OCI-LY1 (cell line): Measurements from ENCODE around the gene IFIT1B.
"Not testable (repeated sequence)": the region's sequence is repeated elsewhere in the genome, so short reads cannot be mapped to it uniquely, and the experiment has no call there.

Experiments used
- H2AFZ ChIP-seq: fragments of 200-600 bp; sonication (generic), shearing (Covaris generic); 2 replicates; pipeline ENCODE4 v1.6.0; 2014; ENCODE audit warnings: antibody characterized with exemption, mild to moderate bottlenecking, low read length
- H3F3A ChIP-seq: fragments of 200-600 bp; sonication (generic), shearing (Covaris generic); 2 replicates; pipeline ENCODE4 v1.6.0; 2014; ENCODE audit warnings: mild to moderate bottlenecking, antibody characterized with exemption, low read length, moderate library complexity; ENCODE audit not compliant: insufficient read depth
- H3K27ac ChIP-seq: fragments of 200-600 bp; sonication (generic); 2 replicates; pipeline ENCODE4 v1.5.1; 2014; ENCODE audit warnings: low read length, mixed run types, mild to moderate bottlenecking, low read depth; ENCODE audit not compliant: poor library complexity, severe bottlenecking
- H3K27me3 ChIP-seq: fragments of 200-600 bp; sonication (generic); 2 replicates; pipeline ENCODE4 v1.6.0; 2014; ENCODE audit warnings: antibody characterized with exemption, mild to moderate bottlenecking, low read length, moderate library complexity; ENCODE audit not compliant: insufficient read depth
- H3K36me3 ChIP-seq: fragments of 200-600 bp; sonication (generic); 2 replicates; pipeline ENCODE4 v1.6.1; 2014; ENCODE audit warnings: mild to moderate bottlenecking, antibody characterized with exemption, low read length, moderate library complexity, mixed read lengths; ENCODE audit not compliant: insufficient read depth
- H3K4me1 ChIP-seq: fragments of 200-600 bp; sonication (generic); 2 replicates; pipeline ENCODE4 v1.5.1; 2014; ENCODE audit warnings: mild to moderate bottlenecking, low read length, moderate library complexity; ENCODE audit not compliant: insufficient read depth, severe bottlenecking
- H3K4me2 ChIP-seq: fragments of 200-600 bp; sonication (generic), shearing (Covaris generic); 2 replicates; pipeline ENCODE4 v1.6.1; 2014; ENCODE audit warnings: low read length
- H3K4me3 ChIP-seq: fragments of 200-600 bp; sonication (generic); 2 replicates; pipeline ENCODE4 v1.5.1; 2014; ENCODE audit warnings: low read length, low read depth, mild to moderate bottlenecking, mixed read lengths; ENCODE audit not compliant: poor library complexity, severe bottlenecking
- H3K79me2 ChIP-seq: fragments of 200-600 bp; shearing (Covaris generic); 2 replicates; pipeline ENCODE4 v1.6.1; 2016; ENCODE audit warnings: mixed run types, low read length, mixed read lengths; ENCODE audit not compliant: insufficient read depth
- H3K9ac ChIP-seq: fragments of 200-600 bp; sonication (generic), shearing (Covaris generic); 2 replicates; pipeline ENCODE4 v1.6.1; 2014; ENCODE audit warnings: mild to moderate bottlenecking, low read length, mixed read lengths
- H3K9me2 ChIP-seq: fragments of 200-600 bp; sonication (generic), shearing (Covaris generic); 2 replicates; pipeline ENCODE4 v1.6.1; 2014; ENCODE audit warnings: low read depth, mild to moderate bottlenecking, low read length, mixed read lengths
- H3K9me3 ChIP-seq: fragments of 200-600 bp; shearing (Covaris generic); 2 replicates; pipeline ENCODE4 v1.6.1; 2014; ENCODE audit warnings: low read length, mixed read lengths
- H4K20me1 ChIP-seq: fragments of 200-600 bp; sonication (generic), shearing (Covaris generic); 2 replicates; pipeline ENCODE4 v1.6.0; 2016; ENCODE audit warnings: mild to moderate bottlenecking, low read length; ENCODE audit not compliant: insufficient read depth
- EZH2 ChIP-seq: fragments of 200-600 bp; sonication (generic), shearing (Covaris generic); IDR thresholded peaks from 2 replicates; pipeline ENCODE4 v1.8.0; 2017; ENCODE audit warnings: borderline replicate concordance, mixed run types, mild to moderate bottlenecking, antibody characterized with exemption, low read length, moderate library complexity, mixed read lengths
- TF ChIP-seq, protein P1 (sequence below): fragments of 200-600 bp; sonication (generic), shearing (Covaris generic); IDR thresholded peaks from 2 replicates; pipeline ENCODE4 v1.5.1; 2017; ENCODE audit warnings: mild to moderate bottlenecking, antibody characterized with exemption, low read length, moderate library complexity, mixed read lengths

Gene IFIT1B

DNA sequence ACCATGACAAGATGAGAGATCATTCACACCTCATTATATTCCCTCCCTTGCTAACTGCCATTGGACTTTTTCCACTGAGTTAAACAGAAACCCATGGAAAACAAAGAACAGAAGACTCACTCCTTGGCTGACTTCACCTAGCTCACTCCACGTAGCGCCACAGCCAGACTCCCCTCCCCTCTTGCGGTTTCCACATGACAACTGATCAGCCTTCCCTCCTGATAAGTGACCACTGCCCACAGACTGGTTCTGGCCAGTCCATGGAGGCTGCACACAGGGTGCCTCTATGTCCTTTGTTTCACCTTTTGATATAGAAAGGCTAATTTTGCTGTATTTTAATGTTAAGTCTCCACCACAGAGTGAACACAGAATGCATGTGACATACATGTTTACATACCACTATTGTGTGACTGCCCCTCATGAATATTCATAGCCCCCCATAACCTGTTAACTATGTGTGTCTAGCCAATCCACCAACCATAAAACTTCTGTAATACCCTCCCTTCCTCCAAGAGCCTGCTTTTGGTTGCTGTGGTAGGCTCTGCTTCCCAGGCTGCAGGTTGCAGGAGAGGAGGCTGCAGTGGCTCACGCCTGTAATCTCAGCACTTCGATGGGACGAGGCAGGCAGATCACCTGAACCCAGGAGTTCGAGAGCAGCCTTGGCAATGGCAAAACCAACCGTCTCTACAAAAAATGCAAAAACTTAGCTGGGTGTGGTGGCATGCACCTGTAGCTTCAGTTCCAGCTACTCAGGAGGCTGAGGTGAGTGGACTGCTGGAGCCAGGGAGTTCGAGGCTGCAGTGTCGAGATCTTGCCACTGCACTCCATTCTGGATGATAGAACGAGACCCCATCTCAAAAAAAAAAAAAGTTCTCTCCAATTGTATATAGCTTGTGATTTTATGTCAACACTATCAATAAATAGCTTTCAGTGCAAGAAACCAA is 26.5 kb downstream of the IFIT1B start:
- H4K20me1 ChIP-seq = no peaks in the 10 kb centered on the region
- TF ChIP-seq EZH2 = no peak
- TF ChIP-seq, protein P1, sequence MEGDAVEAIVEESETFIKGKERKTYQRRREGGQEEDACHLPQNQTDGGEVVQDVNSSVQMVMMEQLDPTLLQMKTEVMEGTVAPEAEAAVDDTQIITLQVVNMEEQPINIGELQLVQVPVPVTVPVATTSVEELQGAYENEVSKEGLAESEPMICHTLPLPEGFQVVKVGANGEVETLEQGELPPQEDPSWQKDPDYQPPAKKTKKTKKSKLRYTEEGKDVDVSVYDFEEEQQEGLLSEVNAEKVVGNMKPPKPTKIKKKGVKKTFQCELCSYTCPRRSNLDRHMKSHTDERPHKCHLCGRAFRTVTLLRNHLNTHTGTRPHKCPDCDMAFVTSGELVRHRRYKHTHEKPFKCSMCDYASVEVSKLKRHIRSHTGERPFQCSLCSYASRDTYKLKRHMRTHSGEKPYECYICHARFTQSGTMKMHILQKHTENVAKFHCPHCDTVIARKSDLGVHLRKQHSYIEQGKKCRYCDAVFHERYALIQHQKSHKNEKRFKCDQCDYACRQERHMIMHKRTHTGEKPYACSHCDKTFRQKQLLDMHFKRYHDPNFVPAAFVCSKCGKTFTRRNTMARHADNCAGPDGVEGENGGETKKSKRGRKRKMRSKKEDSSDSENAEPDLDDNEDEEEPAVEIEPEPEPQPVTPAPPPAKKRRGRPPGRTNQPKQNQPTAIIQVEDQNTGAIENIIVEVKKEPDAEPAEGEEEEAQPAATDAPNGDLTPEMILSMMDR = no peak
- H2AFZ ChIP-seq = no peak overlapping the region
- H3K4me1 ChIP-seq = no peaks in the 10 kb centered on the region
- no peaks in the 10 kb centered on the region for H3K79me2 ChIP-seq
- H3K9ac ChIP-seq = no peak overlapping the region
- H3K9me2 ChIP-seq = no peaks in the 10 kb centered on the region
- H3K4me2 ChIP-seq = no peak overlapping the region
- no peaks in the 10 kb centered on the region for H3K9me3 ChIP-seq
- H3K4me3 ChIP-seq = no peak overlapping the region
- no peaks in the 10 kb centered on the region for H3F3A ChIP-seq
- no peak overlapping the region for H3K27ac ChIP-seq
- no peaks in the 10 kb centered on the region for H3K36me3 ChIP-seq
- H3K27me3 ChIP-seq = no peaks in the 10 kb centered on the region

DNA sequence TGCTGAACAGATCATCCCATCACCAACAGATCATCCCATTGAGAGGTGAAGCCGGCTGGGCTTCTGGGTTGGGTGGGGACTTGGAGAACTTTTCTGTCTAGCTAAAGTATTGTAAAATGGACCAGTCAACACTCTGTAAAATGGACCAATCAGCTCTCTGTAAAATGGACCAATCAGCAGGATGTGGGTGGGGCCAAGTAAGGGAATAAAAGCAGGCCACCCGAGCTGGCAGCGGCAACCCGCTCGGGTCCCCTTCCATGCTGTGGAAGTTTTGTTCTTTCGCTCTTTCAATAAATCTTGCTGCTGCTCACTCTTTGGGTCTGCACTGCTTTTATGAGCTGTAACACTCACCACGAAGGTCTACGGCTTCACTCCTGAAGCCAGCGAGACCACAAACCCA is 28.3 kb downstream of the IFIT1B start:
- H4K20me1 ChIP-seq, H3K4me2 ChIP-seq, H3K36me3 ChIP-seq, H3K79me2 ChIP-seq, H3K27me3 ChIP-seq, H3K27ac ChIP-seq, H3F3A ChIP-seq, H3K9me3 ChIP-seq, H3K9me2 ChIP-seq, H3K9ac ChIP-seq, H3K4me1 ChIP-seq, H2AFZ ChIP-seq, H3K4me3 ChIP-seq: not testable (repeated sequence)

DNA sequence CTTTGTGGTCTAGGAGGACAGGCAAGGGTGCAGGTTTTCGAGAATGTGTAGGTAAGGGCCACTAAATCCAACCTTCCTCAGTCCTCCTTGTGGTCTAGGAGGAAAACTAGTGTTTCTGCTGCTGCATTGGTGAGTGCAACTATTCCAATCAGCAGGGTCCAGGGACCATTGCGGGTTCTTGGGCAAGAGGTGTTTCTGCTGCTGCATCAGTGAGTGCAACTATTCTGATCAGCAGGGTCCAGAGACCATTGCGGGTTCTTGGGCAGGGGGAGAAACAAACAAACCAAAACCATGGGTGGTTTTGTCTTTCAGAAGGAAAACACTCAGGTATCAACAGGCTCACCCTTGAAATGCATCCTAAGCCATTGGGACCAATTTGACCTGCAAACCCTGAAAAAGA is 29.9 kb downstream of the IFIT1B start:
- H3K36me3 ChIP-seq, H3F3A ChIP-seq, H3K9me2 ChIP-seq, H3K27me3 ChIP-seq, H3K9ac ChIP-seq, H4K20me1 ChIP-seq, H2AFZ ChIP-seq, H3K27ac ChIP-seq, H3K79me2 ChIP-seq, H3K4me1 ChIP-seq, H3K4me3 ChIP-seq, H3K4me2 ChIP-seq, H3K9me3 ChIP-seq: not testable (repeated sequence)

DNA sequence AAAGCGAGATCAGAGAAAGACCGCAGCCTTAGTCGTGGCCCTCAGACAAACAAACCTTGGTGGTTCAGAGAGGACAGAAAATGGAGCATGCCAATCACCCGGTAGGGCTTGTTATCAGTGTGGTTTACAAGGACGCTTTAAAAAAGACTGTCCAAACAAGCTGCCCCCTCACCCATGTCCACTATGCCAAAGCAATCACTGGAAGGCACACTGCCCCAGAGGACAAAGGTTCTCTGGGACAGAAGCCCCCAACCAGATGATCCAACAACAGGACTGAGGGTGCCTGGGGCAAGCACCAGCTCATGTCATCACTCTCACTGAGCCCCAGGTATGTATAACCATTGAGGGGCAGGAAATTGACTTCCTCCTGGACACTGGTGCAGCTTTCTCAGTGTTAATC is 31.4 kb downstream of the IFIT1B start:
- H3K4me1 ChIP-seq, H3K9me2 ChIP-seq, H3F3A ChIP-seq, H2AFZ ChIP-seq, H3K9ac ChIP-seq, H4K20me1 ChIP-seq, H3K9me3 ChIP-seq, H3K27ac ChIP-seq, H3K36me3 ChIP-seq, H3K27me3 ChIP-seq, H3K4me3 ChIP-seq, H3K79me2 ChIP-seq, H3K4me2 ChIP-seq: not testable (repeated sequence)

DNA sequence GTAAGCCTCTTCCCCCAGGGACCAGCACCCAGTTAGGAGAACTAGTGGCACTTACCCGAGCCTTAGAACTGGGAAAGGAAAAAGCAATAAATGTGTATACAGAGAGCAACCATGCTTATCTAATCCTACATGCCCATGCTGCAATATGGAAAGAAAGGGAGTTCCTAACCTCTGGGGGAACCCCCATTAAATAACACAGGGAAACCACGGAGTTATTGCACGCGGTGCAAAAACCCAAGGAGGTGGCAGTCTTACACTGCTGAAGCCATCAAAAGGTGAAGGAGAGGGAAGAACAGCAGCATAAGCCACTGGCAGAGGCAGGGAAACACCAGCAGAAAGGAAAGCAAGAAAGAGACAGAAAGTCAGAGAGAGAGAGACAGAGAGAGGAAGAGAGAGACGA is 32.7 kb downstream of the IFIT1B start:
- not testable (repeated sequence) for H3K4me2 ChIP-seq, H3K4me3 ChIP-seq, H3F3A ChIP-seq, H3K27me3 ChIP-seq, H3K36me3 ChIP-seq, H2AFZ ChIP-seq, H3K27ac ChIP-seq, H4K20me1 ChIP-seq, H3K9ac ChIP-seq, H3K79me2 ChIP-seq, H3K4me1 ChIP-seq, H3K9me3 ChIP-seq, H3K9me2 ChIP-seq

DNA sequence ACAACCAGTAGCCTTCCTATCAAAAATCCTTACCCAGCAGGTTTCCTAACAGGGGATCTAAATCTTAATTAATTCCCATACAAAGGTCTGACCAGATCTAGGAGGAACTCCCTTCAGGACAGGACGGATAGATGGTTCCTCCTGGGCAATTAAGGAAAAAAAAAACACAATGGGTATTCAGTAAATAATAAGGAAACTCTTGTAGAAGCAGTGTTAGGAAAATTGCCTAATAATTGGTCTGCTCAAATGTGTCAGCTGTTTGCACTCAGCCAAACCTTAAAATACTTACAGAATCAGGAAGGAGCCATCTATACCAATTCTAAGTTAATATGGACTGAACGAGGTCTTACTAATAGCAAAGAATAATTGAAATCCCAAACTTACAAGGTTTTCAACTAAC is 33.3 kb downstream of the IFIT1B start:
- not testable (repeated sequence) for H3F3A ChIP-seq, H3K4me3 ChIP-seq, H3K9me3 ChIP-seq, H3K9me2 ChIP-seq, H3K27ac ChIP-seq, H3K36me3 ChIP-seq, H3K9ac ChIP-seq, H3K4me1 ChIP-seq, H3K27me3 ChIP-seq, H4K20me1 ChIP-seq, H2AFZ ChIP-seq, H3K79me2 ChIP-seq, H3K4me2 ChIP-seq

DNA sequence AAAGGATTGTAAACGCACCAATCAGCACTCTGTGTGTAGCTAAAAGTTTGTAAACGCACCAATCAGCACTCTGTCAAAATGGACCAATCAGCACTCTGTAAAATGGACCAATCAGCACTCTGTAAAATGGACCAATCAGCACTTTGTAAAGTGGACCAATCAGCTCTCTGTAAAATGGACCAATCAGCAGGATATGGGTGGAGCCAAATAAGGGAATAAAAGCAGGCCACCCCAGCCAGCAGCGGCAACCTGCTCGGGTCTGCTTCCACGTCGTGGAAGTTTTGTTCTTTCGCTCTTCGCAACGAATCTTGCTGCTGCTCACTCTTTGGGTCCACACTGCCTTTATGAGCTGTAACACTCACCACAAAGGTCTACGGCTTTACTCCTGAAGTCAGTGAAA is 34.4 kb downstream of the IFIT1B start:
- not testable (repeated sequence) for H2AFZ ChIP-seq, H3K4me2 ChIP-seq

More for the DNA sequence above, 34.4 kb downstream of the IFIT1B start:
- not testable (repeated sequence) for H3K9me2 ChIP-seq, H3K27me3 ChIP-seq, H3K9ac ChIP-seq, H3K4me1 ChIP-seq, H3K4me3 ChIP-seq, H3K27ac ChIP-seq, H3K9me3 ChIP-seq, H3K79me2 ChIP-seq, H3F3A ChIP-seq, H3K36me3 ChIP-seq, H4K20me1 ChIP-seq
